ENCODE data around the gene SBK2.

Gene SBK2

GRCh38 chr19:55554302-55554701 is 17.4 kb upstream of the SBK2 start:
- H3K9ac ChIP-seq = no peak overlapping the region
- H3K4me1 ChIP-seq = no peaks in the 10 kb centered on the region
- H2AFZ ChIP-seq = no peak overlapping the region

GRCh38 chr19:55553217-55554182 is 16.6 kb upstream of the SBK2 start:
- Histone ChIP-seq H3K79me2 (no peaks in the 10 kb centered on the region), H2AFZ (no peak overlapping the region), H3K4me3 (ENCODE audit: low read depth, low read length) (no peak overlapping the region), H3K27ac (no peak overlapping the region), H3K27me3 (ENCODE audit: control insufficient read depth, insufficient read depth, low read length) (no peaks in the 10 kb centered on the region), H3K9me3 (ENCODE audit: control insufficient read depth, low read length) (no peaks in the 10 kb centered on the region), H3K36me3 (ENCODE audit: control insufficient read depth, insufficient read depth, low read length) (no peaks in the 10 kb centered on the region), H3K9ac (no peak overlapping the region), H3K4me1 (no peaks in the 10 kb centered on the region), H3K4me2 (ENCODE audit: low read length) (no peak overlapping the region)
- no peak for TF ChIP-seq CTCF (IDR thresholded peaks at IDR 0.05)

More at GRCh38 chr19:55554302-55554701, 17.4 kb upstream of the SBK2 start:
- Histone ChIP-seq H3K4me3 (ENCODE audit: low read depth, low read length) (no peak overlapping the region), H3K27me3 (ENCODE audit: control insufficient read depth, insufficient read depth, low read length) (no peaks in the 10 kb centered on the region), H3K9me3 (ENCODE audit: control insufficient read depth, low read length) (no peaks in the 10 kb centered on the region), H3K4me2 (ENCODE audit: low read length) (no peak overlapping the region), H3K36me3 (ENCODE audit: control insufficient read depth, insufficient read depth, low read length) (no peaks in the 10 kb centered on the region), H3K27ac (no peak overlapping the region), H3K79me2 (no peaks in the 10 kb centered on the region)
- TF ChIP-seq CTCF (IDR thresholded peaks at IDR 0.05) = no peak

- no peaks in the 10 kb centered on the region for H3K79me2 ChIP-seq
- H3K9ac ChIP-seq = no peak overlapping the region
- TF ChIP-seq CTCF (IDR thresholded peaks at IDR 0.05) = no peak
- no peaks in the 10 kb centered on the region for H3K4me1 ChIP-seq
- no peaks in the 10 kb centered on the region for H3K9me3 ChIP-seq (ENCODE audit: control insufficient read depth, low read length)
- no peak overlapping the region for H3K4me3 ChIP-seq (ENCODE audit: low read depth, low read length)
- no peak overlapping the region for H3K27ac ChIP-seq
- no peaks in the 10 kb centered on the region for H3K27me3 ChIP-seq (ENCODE audit: control insufficient read depth, insufficient read depth, low read length)
- no peaks in the 10 kb centered on the region for H3K36me3 ChIP-seq (ENCODE audit: control insufficient read depth, insufficient read depth, low read length)
- H3K4me2 ChIP-seq (ENCODE audit: low read length) = no peak overlapping the region
- no peak overlapping the region for H2AFZ ChIP-seq
Observed at GRCh38 chr19:55552620-55553019, 15.7 kb upstream of the SBK2 start.

- no peak for TF ChIP-seq CTCF (IDR thresholded peaks at IDR 0.05)
- H3K4me2 ChIP-seq (ENCODE audit: low read length) = no peak overlapping the region
- no peaks in the 10 kb centered on the region for H3K79me2 ChIP-seq
- H3K27me3 ChIP-seq (ENCODE audit: control insufficient read depth, insufficient read depth, low read length) = no peaks in the 10 kb centered on the region
- H3K4me3 ChIP-seq (ENCODE audit: low read depth, low read length) = no peak overlapping the region
- no peaks in the 10 kb centered on the region for H3K36me3 ChIP-seq (ENCODE audit: control insufficient read depth, insufficient read depth, low read length)
- no peak overlapping the region for H2AFZ ChIP-seq
- no peak overlapping the region for H3K27ac ChIP-seq
- no peaks in the 10 kb centered on the region for H3K4me1 ChIP-seq
- no peaks in the 10 kb centered on the region for H3K9me3 ChIP-seq (ENCODE audit: control insufficient read depth, low read length)
- H3K9ac ChIP-seq = no peak overlapping the region
Observed at GRCh38 chr19:55552206-55552605, 15.3 kb upstream of the SBK2 start.

GRCh38 chr19:55550321-55550650 is 13.4 kb upstream of the SBK2 start:
- H3K9me3 ChIP-seq (ENCODE audit: control insufficient read depth, low read length) = no peaks in the 10 kb centered on the region
- H3K79me2 ChIP-seq = no peaks in the 10 kb centered on the region
- H3K27me3 ChIP-seq (ENCODE audit: control insufficient read depth, insufficient read depth, low read length) = no peaks in the 10 kb centered on the region
- TF ChIP-seq CTCF (IDR thresholded peaks at IDR 0.05) = no peak
- no peak overlapping the region for H3K9ac ChIP-seq
- H3K4me2 ChIP-seq (ENCODE audit: low read length) = no peak overlapping the region
- no peaks in the 10 kb centered on the region for H3K36me3 ChIP-seq (ENCODE audit: control insufficient read depth, insufficient read depth, low read length)
- H2AFZ ChIP-seq = peak overlapping the region; percentile 47
- no peak overlapping the region for H3K27ac ChIP-seq
- no peaks in the 10 kb centered on the region for H3K4me1 ChIP-seq
- no peak overlapping the region for H3K4me3 ChIP-seq (ENCODE audit: low read depth, low read length)

Data from parathyroid adenoma (tissue), 2 donors.